ENCODE results near the gene GALNS. TPM values are rescaled to one million over a fixed set of nuclear protein-coding genes. Genes with fewer than 3 reads are reported as not detected.

GALNS gene
- total and polyA plus RNA-seq, 8 donors: 5.7 to 26.1 (median 9.1) TPM

DNA sequence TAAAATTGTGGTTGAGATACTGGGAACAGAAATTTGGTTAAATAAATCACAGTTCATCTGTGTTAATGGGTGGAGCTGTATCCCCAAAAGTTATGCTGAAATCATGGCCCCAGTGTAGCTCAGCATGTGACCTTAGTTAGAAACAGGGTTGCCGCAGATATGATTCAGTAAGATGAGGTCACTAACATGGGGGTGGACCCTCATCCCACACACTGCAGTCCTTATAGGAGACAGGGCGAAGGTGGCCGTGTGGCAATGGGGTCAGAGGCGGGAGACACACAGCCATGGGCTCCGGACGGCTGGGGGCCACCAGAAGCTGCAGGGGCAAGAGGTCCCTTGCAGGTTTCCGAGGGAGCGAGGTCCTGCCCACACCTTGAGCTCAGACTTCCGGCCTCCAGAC is 10.7 kb downstream of the GALNS start:
- intact Hi-C loops (cut with DNase I): no loop called here
- ATAC-seq (no peak), DNase-seq (peak in 1 of 6 donors; percentile 38), FAIRE-seq (no peak)
- no peaks in the 10 kb centered on the region for H3K27me3 ChIP-seq
- no peaks in the 10 kb centered on the region for H3K36me3 ChIP-seq
- no peaks in the 10 kb centered on the region for H3K9me3 ChIP-seq
- H3K4me3 ChIP-seq: no peak overlapping the region
- no peak overlapping the region for H3K27ac ChIP-seq
- no peaks in the 10 kb centered on the region for H3K4me1 ChIP-seq
- TF ChIP-seq, protein P1, sequence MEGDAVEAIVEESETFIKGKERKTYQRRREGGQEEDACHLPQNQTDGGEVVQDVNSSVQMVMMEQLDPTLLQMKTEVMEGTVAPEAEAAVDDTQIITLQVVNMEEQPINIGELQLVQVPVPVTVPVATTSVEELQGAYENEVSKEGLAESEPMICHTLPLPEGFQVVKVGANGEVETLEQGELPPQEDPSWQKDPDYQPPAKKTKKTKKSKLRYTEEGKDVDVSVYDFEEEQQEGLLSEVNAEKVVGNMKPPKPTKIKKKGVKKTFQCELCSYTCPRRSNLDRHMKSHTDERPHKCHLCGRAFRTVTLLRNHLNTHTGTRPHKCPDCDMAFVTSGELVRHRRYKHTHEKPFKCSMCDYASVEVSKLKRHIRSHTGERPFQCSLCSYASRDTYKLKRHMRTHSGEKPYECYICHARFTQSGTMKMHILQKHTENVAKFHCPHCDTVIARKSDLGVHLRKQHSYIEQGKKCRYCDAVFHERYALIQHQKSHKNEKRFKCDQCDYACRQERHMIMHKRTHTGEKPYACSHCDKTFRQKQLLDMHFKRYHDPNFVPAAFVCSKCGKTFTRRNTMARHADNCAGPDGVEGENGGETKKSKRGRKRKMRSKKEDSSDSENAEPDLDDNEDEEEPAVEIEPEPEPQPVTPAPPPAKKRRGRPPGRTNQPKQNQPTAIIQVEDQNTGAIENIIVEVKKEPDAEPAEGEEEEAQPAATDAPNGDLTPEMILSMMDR (IDR thresholded peaks at IDR 0.05): no peak
- WGBS, 2 donors: 96 to 97% methylated on average over 9 of the region's 9 CpGs

DNA sequence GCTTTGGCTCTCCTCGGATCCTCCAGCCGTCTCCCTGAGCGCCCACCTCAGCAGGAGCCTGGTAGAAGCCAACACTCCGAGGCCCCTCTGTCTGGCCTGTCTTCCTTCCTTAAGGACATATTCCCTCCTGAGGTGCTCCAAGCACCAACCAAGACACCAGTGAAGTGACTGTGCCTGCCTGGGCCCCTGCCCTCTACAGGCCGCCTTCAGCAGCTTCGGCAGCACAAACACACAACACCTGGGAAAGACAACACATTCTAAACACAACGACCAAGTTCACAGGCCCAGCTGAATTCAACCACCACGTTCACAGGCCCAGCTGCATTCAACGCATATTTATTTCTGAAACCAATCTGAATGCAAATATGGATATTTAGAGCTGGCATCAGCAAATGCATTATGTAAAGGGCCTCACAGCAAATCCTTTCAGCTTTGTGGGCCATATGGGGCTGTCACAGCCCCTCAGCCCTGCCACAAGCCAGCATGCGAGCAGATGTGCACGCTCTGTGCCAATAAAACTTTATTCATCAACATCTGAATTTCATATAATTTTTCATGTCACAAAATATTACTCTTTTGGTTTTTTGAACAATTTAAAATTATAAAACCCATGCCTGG is 12.2 kb downstream of the GALNS start:
- no peaks in the 10 kb centered on the region for H3K36me3 ChIP-seq
- H3K27me3 ChIP-seq: no peaks in the 10 kb centered on the region
- TF ChIP-seq, protein P1 (IDR thresholded peaks at IDR 0.05): no peak
- no peaks in the 10 kb centered on the region for H3K4me1 ChIP-seq
- no peak for ATAC-seq
- no peaks in the 10 kb centered on the region for H3K9me3 ChIP-seq
- no peak overlapping the region for H3K4me3 ChIP-seq
- no peak for FAIRE-seq
- 78 to 80% methylated on average over 11 of the region's 11 CpGs for WGBS, 2 donors
- intact Hi-C loops (cut with DNase I): no loop called here
- DNase-seq: no peak
- H3K27ac ChIP-seq: no peak overlapping the region

DNA sequence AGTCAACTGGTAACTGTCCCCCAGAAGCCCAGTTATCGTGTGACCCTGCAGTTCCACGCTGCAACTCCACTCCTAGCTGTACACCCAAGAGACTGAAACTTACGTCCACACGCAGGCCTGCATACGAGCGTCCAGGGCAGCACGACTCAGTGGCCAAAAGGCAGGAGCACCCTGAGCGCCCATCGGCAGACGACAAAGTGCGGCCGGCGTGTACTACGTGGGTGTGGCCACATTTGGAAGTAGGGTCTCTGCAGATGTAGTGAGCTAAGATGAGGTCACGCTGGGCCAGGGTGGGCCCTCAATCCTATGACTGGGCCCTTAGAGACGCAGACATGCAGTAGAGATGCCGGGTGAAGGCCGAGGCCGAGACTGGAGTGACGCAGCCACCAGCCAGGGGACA is 13.5 kb downstream of the GALNS start:
- FAIRE-seq: no peak
- TF ChIP-seq, protein P1 (IDR thresholded peaks at IDR 0.05): no peak
- no peak overlapping the region for H3K27ac ChIP-seq
- H3K36me3 ChIP-seq: no peaks in the 10 kb centered on the region
- peak in 1 of 6 donors; percentile 44 for DNase-seq
- no peaks in the 10 kb centered on the region for H3K27me3 ChIP-seq
- no peak overlapping the region for H3K4me3 ChIP-seq
- intact Hi-C loops (cut with DNase I): no loop called here
- 93% methylated on average over 20 of the region's 20 CpGs for WGBS, 2 donors
- no peak for ATAC-seq
- no peaks in the 10 kb centered on the region for H3K4me1 ChIP-seq
- no peaks in the 10 kb centered on the region for H3K9me3 ChIP-seq

DNA sequence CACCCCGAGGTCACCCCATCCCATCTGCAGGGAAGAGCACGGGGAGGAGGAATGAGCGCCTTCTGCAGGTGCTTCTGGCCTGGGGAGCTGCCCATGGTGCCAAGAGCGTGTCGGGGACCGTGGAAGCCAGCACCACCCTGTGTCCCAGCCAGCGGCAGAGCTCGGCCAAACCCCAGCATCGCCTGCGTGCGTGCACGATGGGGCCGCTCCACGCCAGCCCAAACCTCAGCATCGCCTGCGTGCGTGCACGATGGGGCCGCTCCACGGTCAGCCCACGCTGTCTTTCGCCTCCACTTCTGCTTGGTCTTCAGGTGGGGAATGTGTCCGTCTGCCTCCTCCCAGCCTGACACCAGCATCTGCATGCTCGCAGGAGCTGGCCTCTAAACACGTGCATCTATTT is 13.9 kb downstream of the GALNS start:
- H3K27ac ChIP-seq: no peak overlapping the region
- intact Hi-C loops (cut with DNase I): no loop called here
- DNase-seq: peak in 1 of 6 donors; percentile 47

DNA sequence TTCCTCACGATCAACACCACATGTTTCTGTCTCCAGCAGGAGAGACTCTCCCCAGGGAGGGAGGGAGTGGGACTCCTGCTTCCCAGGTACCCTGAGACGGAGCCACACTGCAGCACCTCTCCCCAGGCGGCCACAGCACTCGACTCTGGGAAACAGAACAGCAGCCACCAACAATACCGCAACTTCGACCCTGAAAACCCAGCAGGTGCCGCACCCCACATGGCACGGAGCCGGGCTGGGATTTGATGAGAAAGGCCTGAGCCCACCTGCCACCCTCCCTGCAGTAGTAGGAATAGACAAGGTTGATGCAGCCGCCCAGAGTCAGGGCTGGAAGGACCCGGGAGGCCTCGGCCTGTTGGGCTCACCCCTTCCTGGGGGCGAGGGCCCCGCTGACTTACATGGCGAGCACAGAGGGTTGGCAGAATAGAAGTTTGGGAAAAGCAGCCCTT is 14.4 kb downstream of the GALNS start:
- intact Hi-C loops (cut with DNase I): no loop called here
- Histone ChIP-seq H3K4me3 (no peak overlapping the region), H3K27me3 (no peaks in the 10 kb centered on the region), H3K9me3 (no peaks in the 10 kb centered on the region), H3K27ac (no peak overlapping the region), H3K36me3 (no peaks in the 10 kb centered on the region), H3K4me1 (no peaks in the 10 kb centered on the region)
- ATAC-seq (no peak), FAIRE-seq (no peak), DNase-seq (peak in 1 of 6 donors; percentile 57)
- 91 to 92% methylated on average over 15 of the region's 15 CpGs for WGBS, 2 donors
- TF ChIP-seq, protein P1 (IDR thresholded peaks at IDR 0.05): no peak

More for the DNA sequence above, 13.9 kb downstream of the GALNS start:
- ATAC-seq (no peak), FAIRE-seq (no peak)
- 94 to 95% methylated on average over 25 of the region's 25 CpGs for WGBS, 2 donors
- Histone ChIP-seq H3K4me3 (no peak overlapping the region), H3K4me1 (no peaks in the 10 kb centered on the region), H3K27me3 (no peaks in the 10 kb centered on the region), H3K9me3 (no peaks in the 10 kb centered on the region), H3K36me3 (no peaks in the 10 kb centered on the region)
- TF ChIP-seq, protein P1 (IDR thresholded peaks at IDR 0.05): no peak

Data from pancreas (tissue), 10 donors.